ENCODE measurements around the gene NIPAL1. TPM values are rescaled to one million over a fixed set of nuclear protein-coding genes. Genes with fewer than 3 reads are reported as not detected.

NIPAL1 gene
- total RNA-seq, 2 donors from 2014 or later: 3.4 to 8.4 TPM

DNA sequence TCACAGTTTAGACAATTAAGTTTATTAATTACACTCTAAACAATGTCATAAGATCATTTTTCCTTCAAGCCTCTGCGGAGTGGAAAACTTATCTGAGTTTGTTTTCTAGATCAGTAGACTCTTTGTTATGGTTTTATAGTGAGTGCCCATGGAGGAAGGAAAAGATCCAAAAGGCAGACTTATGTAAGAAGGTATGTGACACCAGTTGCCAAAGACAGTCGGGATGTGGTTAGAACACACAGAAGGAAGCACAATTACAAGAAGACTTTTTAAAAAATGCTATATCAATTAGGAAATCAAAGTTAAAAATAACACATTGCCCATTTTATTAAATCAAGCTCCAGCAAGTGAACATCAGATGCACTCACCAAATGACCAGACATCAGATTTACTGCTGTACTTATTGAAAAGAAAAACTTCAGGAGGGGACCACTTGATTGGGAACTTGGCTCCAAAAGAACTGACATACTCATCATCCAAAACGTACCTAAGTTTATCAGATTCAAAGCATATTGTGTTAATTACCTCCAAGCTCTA, 57.1 kb downstream of the NIPAL1 start:
- Mint-ChIP-seq H3K4me3 (no peak overlapping the region), H3K27ac (no peak overlapping the region), H3K9me3 (no peaks in the 10 kb centered on the region), H3K27me3 (ENCODE audit: insufficient read depth) (peaks cover 1% of the 10 kb centered on the region), H3K36me3 (ENCODE audit: low read depth) (no peaks in the 10 kb centered on the region), H3K4me1 (peaks cover 34% of the 10 kb centered on the region)
- no peak overlapping the region for H3K27ac ChIP-seq (ENCODE audit: low read depth, low read length)
- H3K27me3 ChIP-seq (ENCODE audit: control insufficient read depth, insufficient read depth, low read length, poor library complexity, severe bottlenecking): no peaks in the 10 kb centered on the region
- DNase-seq: no peak
- H3K36me3 ChIP-seq (ENCODE audit: control insufficient read depth, insufficient read depth, low read length): no peaks in the 10 kb centered on the region
- H3K4me3 ChIP-seq (ENCODE audit: low read length): no peak overlapping the region
- no peaks in the 10 kb centered on the region for H3K9me3 ChIP-seq (ENCODE audit: control insufficient read depth, low read length)
- WGBS, 2 experiments (ENCODE audit: insufficient coverage in 1 of 2, insufficient read length in 1 of 2): 65 to 83% methylated on average over 1 to 3 of the region's 3 CpGs
- TF ChIP-seq, protein P1, sequence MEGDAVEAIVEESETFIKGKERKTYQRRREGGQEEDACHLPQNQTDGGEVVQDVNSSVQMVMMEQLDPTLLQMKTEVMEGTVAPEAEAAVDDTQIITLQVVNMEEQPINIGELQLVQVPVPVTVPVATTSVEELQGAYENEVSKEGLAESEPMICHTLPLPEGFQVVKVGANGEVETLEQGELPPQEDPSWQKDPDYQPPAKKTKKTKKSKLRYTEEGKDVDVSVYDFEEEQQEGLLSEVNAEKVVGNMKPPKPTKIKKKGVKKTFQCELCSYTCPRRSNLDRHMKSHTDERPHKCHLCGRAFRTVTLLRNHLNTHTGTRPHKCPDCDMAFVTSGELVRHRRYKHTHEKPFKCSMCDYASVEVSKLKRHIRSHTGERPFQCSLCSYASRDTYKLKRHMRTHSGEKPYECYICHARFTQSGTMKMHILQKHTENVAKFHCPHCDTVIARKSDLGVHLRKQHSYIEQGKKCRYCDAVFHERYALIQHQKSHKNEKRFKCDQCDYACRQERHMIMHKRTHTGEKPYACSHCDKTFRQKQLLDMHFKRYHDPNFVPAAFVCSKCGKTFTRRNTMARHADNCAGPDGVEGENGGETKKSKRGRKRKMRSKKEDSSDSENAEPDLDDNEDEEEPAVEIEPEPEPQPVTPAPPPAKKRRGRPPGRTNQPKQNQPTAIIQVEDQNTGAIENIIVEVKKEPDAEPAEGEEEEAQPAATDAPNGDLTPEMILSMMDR (conservative IDR thresholded peaks at IDR 0.05): no peak
- no peak overlapping the region for H3K9ac ChIP-seq (ENCODE audit: extremely low read depth, low read length, poor library complexity, severe bottlenecking)
- peaks cover 12% of the 10 kb centered on the region for H3K4me1 ChIP-seq (ENCODE audit: control insufficient read depth, insufficient read depth, low read length)

DNA sequence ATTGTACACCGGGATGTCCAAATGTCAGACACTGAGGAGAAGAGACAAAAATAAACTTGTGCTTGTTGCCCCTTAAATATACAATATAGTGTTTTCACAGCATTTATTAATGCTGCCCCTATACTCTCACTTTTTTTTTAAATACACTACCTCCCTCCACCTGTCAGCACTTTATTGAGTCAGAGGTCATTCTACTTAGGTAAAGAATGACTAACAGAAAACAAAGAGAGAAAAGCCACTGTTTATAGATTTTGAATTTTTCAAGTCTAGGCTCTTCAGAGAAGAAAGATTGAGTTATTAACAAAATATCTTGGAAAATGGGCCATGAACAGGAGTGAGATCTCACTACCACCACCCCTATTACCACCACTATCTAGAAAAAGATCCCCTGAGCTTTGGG, 58.1 kb downstream of the NIPAL1 start:
- H3K4me1 ChIP-seq (ENCODE audit: control insufficient read depth, insufficient read depth, low read length): peaks cover 12% of the 10 kb centered on the region

DNA sequence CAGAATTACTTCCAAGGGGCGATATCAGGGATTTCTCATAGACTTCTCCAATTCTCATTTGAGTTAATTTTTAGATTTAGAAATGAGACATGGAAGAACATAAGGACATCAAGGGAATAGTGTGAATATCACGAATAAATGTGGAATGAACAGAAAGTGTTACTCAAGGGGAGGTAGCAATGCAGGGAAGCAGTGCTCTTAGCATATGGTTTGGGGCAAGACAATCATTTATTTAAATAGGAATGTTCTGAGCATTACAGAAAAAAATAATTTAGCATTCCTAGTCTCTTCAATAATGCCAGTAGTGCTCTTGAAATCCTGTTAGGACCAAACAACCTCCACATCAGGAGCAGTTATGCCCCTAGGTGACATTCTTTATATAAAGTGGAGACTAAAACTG, 61.9 kb downstream of the NIPAL1 start:
- no peak overlapping the region for H3K27ac ChIP-seq (ENCODE audit: low read depth, low read length)
- H3K36me3 ChIP-seq (ENCODE audit: control insufficient read depth, insufficient read depth, low read length): no peaks in the 10 kb centered on the region
- H3K27me3 ChIP-seq (ENCODE audit: control insufficient read depth, insufficient read depth, low read length, poor library complexity, severe bottlenecking): no peaks in the 10 kb centered on the region
- 0 to 48% methylated on average over 1 to 2 of the region's 2 CpGs for WGBS, 2 experiments (ENCODE audit: insufficient coverage in 1 of 2, insufficient read length in 1 of 2)
- no peak for DNase-seq
- H3K4me3 ChIP-seq (ENCODE audit: low read length): no peak overlapping the region
- peaks cover 33% of the 10 kb centered on the region for H3K4me1 Mint-ChIP-seq
- no peaks in the 10 kb centered on the region for H3K9me3 Mint-ChIP-seq
- H3K36me3 Mint-ChIP-seq (ENCODE audit: low read depth): no peaks in the 10 kb centered on the region
- TF ChIP-seq, protein P1 (conservative IDR thresholded peaks at IDR 0.05): no peak
- H3K27ac Mint-ChIP-seq: no peak overlapping the region
- no peaks in the 10 kb centered on the region for H3K9me3 ChIP-seq (ENCODE audit: control insufficient read depth, low read length)
- H3K4me1 ChIP-seq (ENCODE audit: control insufficient read depth, insufficient read depth, low read length): peaks cover 6% of the 10 kb centered on the region
- no peak overlapping the region for H3K9ac ChIP-seq (ENCODE audit: extremely low read depth, low read length, poor library complexity, severe bottlenecking)
- H3K4me3 Mint-ChIP-seq: no peak overlapping the region
- peaks cover 10% of the 10 kb centered on the region for H3K27me3 Mint-ChIP-seq (ENCODE audit: insufficient read depth)

More for the DNA sequence above, 58.1 kb downstream of the NIPAL1 start:
- H3K9me3 Mint-ChIP-seq: no peaks in the 10 kb centered on the region
- no peaks in the 10 kb centered on the region for H3K36me3 Mint-ChIP-seq (ENCODE audit: low read depth)
- Histone ChIP-seq H3K9ac (ENCODE audit: extremely low read depth, low read length, poor library complexity, severe bottlenecking) (no peak overlapping the region), H3K27me3 (ENCODE audit: control insufficient read depth, insufficient read depth, low read length, poor library complexity, severe bottlenecking) (no peaks in the 10 kb centered on the region), H3K27ac (ENCODE audit: low read depth, low read length) (no peak overlapping the region), H3K9me3 (ENCODE audit: control insufficient read depth, low read length) (no peaks in the 10 kb centered on the region), H3K4me3 (ENCODE audit: low read length) (no peak overlapping the region), H3K36me3 (ENCODE audit: control insufficient read depth, insufficient read depth, low read length) (no peaks in the 10 kb centered on the region)
- WGBS, 2 experiments (ENCODE audit: insufficient coverage in 1 of 2, insufficient read length in 1 of 2): 100% methylated on average over 1 of the region's 1 CpG
- no peak overlapping the region for H3K4me3 Mint-ChIP-seq
- peaks cover 1% of the 10 kb centered on the region for H3K27me3 Mint-ChIP-seq (ENCODE audit: insufficient read depth)
- H3K4me1 Mint-ChIP-seq: peaks cover 37% of the 10 kb centered on the region
- TF ChIP-seq, protein P1 (conservative IDR thresholded peaks at IDR 0.05): no peak
- no peak for DNase-seq
- H3K27ac Mint-ChIP-seq: no peak overlapping the region
